ENCODE results near the gene ALLC. TPM values are rescaled to one million over a fixed set of nuclear protein-coding genes. Genes with fewer than 3 reads are reported as not detected.

The ALLC gene
- total RNA-seq, 1 experiment from 2014 or later, result not detected

- no peak overlapping the region for H3K4me2 ChIP-seq (ENCODE audit: low read depth, low read length, poor library complexity, severe bottlenecking)
- no peak overlapping the region for H2AFZ ChIP-seq (ENCODE audit: low read length)
- H4K20me1 ChIP-seq (ENCODE audit: insufficient read depth, low read depth, low read length), result no peaks in the 10 kb centered on the region
- H3K4me1 ChIP-seq (ENCODE audit: low read length), result no peaks in the 10 kb centered on the region
- H3K9me3 ChIP-seq (ENCODE audit: low read length), result no peaks in the 10 kb centered on the region
- H3K9me2 ChIP-seq (replicated peaks; ENCODE audit: insufficient read depth, low read length), result no peaks in the 10 kb centered on the region
- H3K36me3 ChIP-seq (ENCODE audit: insufficient read depth, low read length), result no peaks in the 10 kb centered on the region
- H3K27ac ChIP-seq (ENCODE audit: low read length), result no peak overlapping the region
- DNase-seq, result no peak
- H3K79me2 ChIP-seq (ENCODE audit: low read length), result no peaks in the 10 kb centered on the region
- no peaks in the 10 kb centered on the region for H3K27me3 ChIP-seq (ENCODE audit: low read length)
- H3K4me3 ChIP-seq (ENCODE audit: low read length), result no peak overlapping the region
- no peak overlapping the region for H3K9ac ChIP-seq (ENCODE audit: low read length)
These were observed 6.1 kb downstream of the ALLC start for GRCh38 chr2:3664118-3664517.

- H2AFZ ChIP-seq (ENCODE audit: low read length), result no peak overlapping the region
- H3K9me3 ChIP-seq (ENCODE audit: low read length), result no peaks in the 10 kb centered on the region
- H3K27me3 ChIP-seq (ENCODE audit: low read length), result no peaks in the 10 kb centered on the region
- no peak overlapping the region for H3K4me3 ChIP-seq (ENCODE audit: low read length)
- H3K79me2 ChIP-seq (ENCODE audit: low read length), result no peaks in the 10 kb centered on the region
- H3K4me2 ChIP-seq (ENCODE audit: low read depth, low read length, poor library complexity, severe bottlenecking), result no peak overlapping the region
- no peaks in the 10 kb centered on the region for H3K36me3 ChIP-seq (ENCODE audit: insufficient read depth, low read length)
- no peak overlapping the region for H3K27ac ChIP-seq (ENCODE audit: low read length)
- no peak for DNase-seq
- no peak overlapping the region for H3K9ac ChIP-seq (ENCODE audit: low read length)
- H4K20me1 ChIP-seq (ENCODE audit: insufficient read depth, low read depth, low read length), result no peaks in the 10 kb centered on the region
- no peaks in the 10 kb centered on the region for H3K9me2 ChIP-seq (replicated peaks; ENCODE audit: insufficient read depth, low read length)
- no peaks in the 10 kb centered on the region for H3K4me1 ChIP-seq (ENCODE audit: low read length)
These were observed 6.9 kb downstream of the ALLC start for GRCh38 chr2:3664925-3665324.

GRCh38 chr2:3665886-3666612 lies 8.0 kb downstream of the ALLC start:
- Histone ChIP-seq H4K20me1 (ENCODE audit: insufficient read depth, low read depth, low read length) (no peaks in the 10 kb centered on the region), H2AFZ (ENCODE audit: low read length) (no peak overlapping the region), H3K27ac (ENCODE audit: low read length) (no peak overlapping the region), H3K9me3 (ENCODE audit: low read length) (no peaks in the 10 kb centered on the region), H3K9ac (ENCODE audit: low read length) (no peak overlapping the region), H3K27me3 (ENCODE audit: low read length) (no peaks in the 10 kb centered on the region), H3K4me3 (ENCODE audit: low read length) (no peak overlapping the region), H3K36me3 (ENCODE audit: insufficient read depth, low read length) (no peaks in the 10 kb centered on the region), H3K79me2 (ENCODE audit: low read length) (no peaks in the 10 kb centered on the region), H3K4me2 (ENCODE audit: low read depth, low read length, poor library complexity, severe bottlenecking) (no peak overlapping the region), H3K4me1 (ENCODE audit: low read length) (no peaks in the 10 kb centered on the region), H3K9me2 (replicated peaks; ENCODE audit: insufficient read depth, low read length) (no peaks in the 10 kb centered on the region)
- no peak for DNase-seq

- H3K4me1 ChIP-seq (ENCODE audit: low read length), result no peaks in the 10 kb centered on the region
- H3K9me3 ChIP-seq (ENCODE audit: low read length), result no peaks in the 10 kb centered on the region
- no peaks in the 10 kb centered on the region for H3K36me3 ChIP-seq (ENCODE audit: insufficient read depth, low read length)
- H3K27ac ChIP-seq (ENCODE audit: low read length), result no peak overlapping the region
- H2AFZ ChIP-seq (ENCODE audit: low read length), result no peak overlapping the region
- H4K20me1 ChIP-seq (ENCODE audit: insufficient read depth, low read depth, low read length), result no peaks in the 10 kb centered on the region
- H3K79me2 ChIP-seq (ENCODE audit: low read length), result no peaks in the 10 kb centered on the region
- no peaks in the 10 kb centered on the region for H3K27me3 ChIP-seq (ENCODE audit: low read length)
- H3K4me3 ChIP-seq (ENCODE audit: low read length), result no peak overlapping the region
- H3K9me2 ChIP-seq (replicated peaks; ENCODE audit: insufficient read depth, low read length), result no peaks in the 10 kb centered on the region
- DNase-seq, result no peak
- no peak overlapping the region for H3K9ac ChIP-seq (ENCODE audit: low read length)
- no peak overlapping the region for H3K4me2 ChIP-seq (ENCODE audit: low read depth, low read length, poor library complexity, severe bottlenecking)
These were observed 8.6 kb downstream of the ALLC start for GRCh38 chr2:3666613-3666975.

- no peak for DNase-seq
- H3K4me3 ChIP-seq (ENCODE audit: low read length), result no peak overlapping the region
- no peaks in the 10 kb centered on the region for H3K36me3 ChIP-seq (ENCODE audit: insufficient read depth, low read length)
- no peaks in the 10 kb centered on the region for H3K79me2 ChIP-seq (ENCODE audit: low read length)
- no peaks in the 10 kb centered on the region for H3K9me3 ChIP-seq (ENCODE audit: low read length)
- H3K27ac ChIP-seq (ENCODE audit: low read length), result no peak overlapping the region
- H3K4me2 ChIP-seq (ENCODE audit: low read depth, low read length, poor library complexity, severe bottlenecking), result no peak overlapping the region
- no peak overlapping the region for H3K9ac ChIP-seq (ENCODE audit: low read length)
- no peaks in the 10 kb centered on the region for H3K4me1 ChIP-seq (ENCODE audit: low read length)
- no peak overlapping the region for H2AFZ ChIP-seq (ENCODE audit: low read length)
- H3K9me2 ChIP-seq (replicated peaks; ENCODE audit: insufficient read depth, low read length), result no peaks in the 10 kb centered on the region
- no peaks in the 10 kb centered on the region for H4K20me1 ChIP-seq (ENCODE audit: insufficient read depth, low read depth, low read length)
- no peaks in the 10 kb centered on the region for H3K27me3 ChIP-seq (ENCODE audit: low read length)
These were observed 9.2 kb downstream of the ALLC start for GRCh38 chr2:3667151-3667631.

GRCh38 chr2:3669656-3670055 lies 11.7 kb downstream of the ALLC start:
- no peak overlapping the region for H3K4me3 ChIP-seq (ENCODE audit: low read length)
- no peaks in the 10 kb centered on the region for H4K20me1 ChIP-seq (ENCODE audit: insufficient read depth, low read depth, low read length)
- no peak overlapping the region for H3K27ac ChIP-seq (ENCODE audit: low read length)
- H3K9ac ChIP-seq (ENCODE audit: low read length), result no peak overlapping the region
- no peaks in the 10 kb centered on the region for H3K9me2 ChIP-seq (replicated peaks; ENCODE audit: insufficient read depth, low read length)
- H2AFZ ChIP-seq (ENCODE audit: low read length), result no peak overlapping the region
- no peaks in the 10 kb centered on the region for H3K79me2 ChIP-seq (ENCODE audit: low read length)
- H3K4me2 ChIP-seq (ENCODE audit: low read depth, low read length, poor library complexity, severe bottlenecking), result no peak overlapping the region
- no peaks in the 10 kb centered on the region for H3K27me3 ChIP-seq (ENCODE audit: low read length)
- H3K36me3 ChIP-seq (ENCODE audit: insufficient read depth, low read length), result no peaks in the 10 kb centered on the region
- no peaks in the 10 kb centered on the region for H3K4me1 ChIP-seq (ENCODE audit: low read length)
- H3K9me3 ChIP-seq (ENCODE audit: low read length), result no peaks in the 10 kb centered on the region
- no peak for DNase-seq

- H3K36me3 ChIP-seq (ENCODE audit: insufficient read depth, low read length), result no peaks in the 10 kb centered on the region
- no peaks in the 10 kb centered on the region for H4K20me1 ChIP-seq (ENCODE audit: insufficient read depth, low read depth, low read length)
- H2AFZ ChIP-seq (ENCODE audit: low read length), result no peak overlapping the region
- no peak overlapping the region for H3K4me3 ChIP-seq (ENCODE audit: low read length)
- no peaks in the 10 kb centered on the region for H3K9me2 ChIP-seq (replicated peaks; ENCODE audit: insufficient read depth, low read length)
- no peak overlapping the region for H3K9ac ChIP-seq (ENCODE audit: low read length)
- no peaks in the 10 kb centered on the region for H3K4me1 ChIP-seq (ENCODE audit: low read length)
- DNase-seq, result no peak
- no peaks in the 10 kb centered on the region for H3K27me3 ChIP-seq (ENCODE audit: low read length)
- no peak overlapping the region for H3K27ac ChIP-seq (ENCODE audit: low read length)
- H3K79me2 ChIP-seq (ENCODE audit: low read length), result no peaks in the 10 kb centered on the region
- H3K9me3 ChIP-seq (ENCODE audit: low read length), result no peaks in the 10 kb centered on the region
- no peak overlapping the region for H3K4me2 ChIP-seq (ENCODE audit: low read depth, low read length, poor library complexity, severe bottlenecking)
These were observed 12.4 kb downstream of the ALLC start for GRCh38 chr2:3670376-3670775.

GRCh38 chr2:3670941-3671340 lies 12.9 kb downstream of the ALLC start:
- Histone ChIP-seq H3K27ac (ENCODE audit: low read length) (no peak overlapping the region), H3K4me3 (ENCODE audit: low read length) (no peak overlapping the region), H4K20me1 (ENCODE audit: insufficient read depth, low read depth, low read length) (no peaks in the 10 kb centered on the region), H2AFZ (ENCODE audit: low read length) (no peak overlapping the region), H3K9ac (ENCODE audit: low read length) (no peak overlapping the region), H3K4me2 (ENCODE audit: low read depth, low read length, poor library complexity, severe bottlenecking) (no peak overlapping the region), H3K79me2 (ENCODE audit: low read length) (no peaks in the 10 kb centered on the region), H3K4me1 (ENCODE audit: low read length) (no peaks in the 10 kb centered on the region), H3K9me3 (ENCODE audit: low read length) (no peaks in the 10 kb centered on the region), H3K36me3 (ENCODE audit: insufficient read depth, low read length) (no peaks in the 10 kb centered on the region), H3K27me3 (ENCODE audit: low read length) (no peaks in the 10 kb centered on the region), H3K9me2 (replicated peaks; ENCODE audit: insufficient read depth, low read length) (no peaks in the 10 kb centered on the region)
- no peak for DNase-seq
